Neural cell (in vitro differentiated cells): ENCODE data around the gene RNASE7. TPM values are rescaled to one million over a fixed set of nuclear protein-coding genes. Genes with fewer than 3 reads are reported as not detected.

Source experiments
- H2AFZ ChIP-seq: fragments of 200-600, 300-800 bp; sonication (generic), shearing (Covaris generic); 2 replicates; pipeline ENCODE4 v1.6.0; 2014; ENCODE audit warnings: low read depth, mild to moderate bottlenecking, antibody characterized with exemption, low read length, moderate library complexity
- H3F3A ChIP-seq: fragments of 200-600 bp; shearing (Covaris generic); 2 replicates; pipeline ENCODE4 v1.6.1; 2016; ENCODE audit warnings: mild to moderate bottlenecking, moderate library complexity, mixed read lengths, antibody characterized with exemption, low read length; ENCODE audit not compliant: insufficient read depth, poor library complexity, severe bottlenecking
- H3K27ac ChIP-seq: fragments of 200-600, 300-800 bp; sonication (generic), shearing (Covaris generic); 2 replicates; pipeline ENCODE4 v1.5.1; 2014; ENCODE audit warnings: mild to moderate bottlenecking, low read length, moderate library complexity
- H3K27me3 ChIP-seq: fragments of 300-800, 200-600 bp; sonication (generic), shearing (Covaris generic); 2 replicates; pipeline ENCODE4 v1.6.0; 2014; ENCODE audit warnings: mild to moderate bottlenecking, low read depth, low read length, moderate library complexity; ENCODE audit not compliant: insufficient read depth
- H3K36me3 ChIP-seq: fragments of 300-800, 200-600 bp; sonication (generic), shearing (Covaris generic); 2 replicates; pipeline ENCODE4 v1.5.1; 2014; ENCODE audit warnings: mild to moderate bottlenecking, antibody characterized with exemption, low read length, moderate library complexity; ENCODE audit not compliant: insufficient read depth
- H3K4me2 ChIP-seq: fragments of 300-800, 200-600 bp; sonication (generic), shearing (Covaris generic); 2 replicates; pipeline ENCODE4 v1.6.0; 2014; ENCODE audit warnings: mild to moderate bottlenecking, low read length
- H3K4me3 ChIP-seq: fragments of 300-800, 200-600 bp; sonication (generic), shearing (Covaris generic); 2 replicates; pipeline ENCODE4 v1.5.1; 2014; ENCODE audit warnings: mild to moderate bottlenecking, low read length, moderate library complexity
- H3K79me2 ChIP-seq: fragments of 200-600 bp; shearing (Covaris generic); replicated peaks from 2 replicates; pipeline ENCODE4 v1.6.0; 2014; ENCODE audit warnings: mild to moderate bottlenecking, low read length, moderate library complexity; ENCODE audit not compliant: insufficient read depth
- H3K9ac ChIP-seq: fragments of 300-800, 200-600 bp; sonication (generic), shearing (Covaris generic); 2 replicates; pipeline ENCODE4 v1.6.1; 2016; ENCODE audit warnings: mild to moderate bottlenecking, low read length, mixed read lengths
- H3K9me2 ChIP-seq: fragments of 200-600 bp; shearing (Covaris generic); 2 replicates; pipeline ENCODE4 v1.6.1; 2016; ENCODE audit warnings: mild to moderate bottlenecking, low read length, mixed read lengths; ENCODE audit not compliant: insufficient read depth
- H3K9me3 ChIP-seq: fragments of 200-600, 300-800 bp; sonication (generic), shearing (Covaris generic); 2 replicates; pipeline ENCODE4 v1.6.1; 2016; ENCODE audit warnings: mild to moderate bottlenecking, mixed run types, low read length, moderate library complexity, mixed read lengths
- H4K20me1 ChIP-seq: fragments of 200-600 bp; shearing (Covaris generic); 2 replicates; pipeline ENCODE4 v1.6.1; 2016; ENCODE audit warnings: mild to moderate bottlenecking, mixed run types; ENCODE audit not compliant: insufficient read depth
- EP300 ChIP-seq: fragments of 450-650 bp; conservative IDR thresholded peaks from 2 replicates; pipeline ENCODE4 v1.6.1; 2014; ENCODE audit warnings: antibody characterized with exemption, mild to moderate bottlenecking, moderate library complexity; ENCODE audit not compliant: poor library complexity, severe bottlenecking
- EZH2 ChIP-seq: fragments of 200-600, 300-800 bp; shearing (Covaris generic), sonication (generic); IDR thresholded peaks from 2 replicates; pipeline ENCODE4 v1.6.1; 2014; ENCODE audit warnings: antibody characterized with exemption, low read length, borderline replicate concordance, mild to moderate bottlenecking; ENCODE audit not compliant: insufficient read depth, poor library complexity, severe bottlenecking
- MXI1 ChIP-seq: fragments of 450-650 bp; conservative IDR thresholded peaks from 2 replicates; pipeline ENCODE4 v1.6.1; 2014; ENCODE audit warnings: antibody characterized with exemption, mild to moderate bottlenecking; ENCODE audit not compliant: poor library complexity, severe bottlenecking
- POLR2AphosphoS5 ChIP-seq: IDR thresholded peaks from 2 replicates; pipeline ENCODE4 v1.6.1; 2012
- RAD21 ChIP-seq: fragments of 450-650 bp; conservative IDR thresholded peaks from 2 replicates; pipeline ENCODE4 v1.6.1; 2014; ENCODE audit warnings: antibody characterized with exemption, mild to moderate bottlenecking, moderate library complexity
- SMC3 ChIP-seq: fragments of 450-650 bp; conservative IDR thresholded peaks from 2 replicates; pipeline ENCODE4 v1.6.1; 2014; ENCODE audit warnings: antibody characterized with exemption, mild to moderate bottlenecking, moderate library complexity; ENCODE audit not compliant: poor library complexity
- TAF1 ChIP-seq: IDR thresholded peaks from 2 replicates; pipeline ENCODE4 v1.6.1; 2012; ENCODE audit warnings: low read depth
- polyA plus RNA-seq: library from polyadenylated mRNA; depleted of rRNA; stranded (reverse); fragments of >200 nt; gene quantifications from 2 replicates; pipeline ENCODE4 v1.2.3, GENCODE V29; 2014
- TF ChIP-seq, protein P1 (sequence below): IDR thresholded peaks from 2 replicates; pipeline ENCODE4 v1.6.1; 2012; ENCODE audit warnings: borderline replicate concordance
- TF ChIP-seq, protein P2 (sequence below): fragments of 450-650 bp; IDR thresholded peaks from 2 replicates; pipeline ENCODE4 v1.5.1; 2014; ENCODE audit warnings: antibody characterized with exemption, mild to moderate bottlenecking, moderate library complexity; ENCODE audit not compliant: poor library complexity, severe bottlenecking

Gene RNASE7
- polyA plus RNA-seq, 1 donor from 2014 or later = not detected

DNA sequence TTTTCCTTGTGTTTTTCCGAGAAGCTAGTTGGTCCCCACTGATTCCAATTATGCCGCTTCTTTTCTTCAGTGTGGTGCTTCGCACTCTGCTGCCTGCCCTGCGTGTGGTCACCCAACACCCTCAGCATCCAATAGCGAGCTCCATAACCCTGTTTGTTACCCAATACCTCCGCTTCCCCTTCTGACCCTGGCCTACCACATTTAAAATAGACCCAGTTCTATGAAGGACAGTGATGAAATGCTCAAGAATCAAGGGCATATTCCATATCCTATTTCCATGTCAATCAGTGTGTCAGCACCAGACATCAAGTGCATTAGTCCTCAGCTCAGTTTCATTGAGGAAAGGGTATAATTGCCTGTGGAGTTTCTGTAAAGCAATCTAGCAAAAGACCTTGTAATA, 26.9 kb upstream of the RNASE7 start:
- Histone ChIP-seq H4K20me1 (no peaks in the 10 kb centered on the region), H3K9me2 (no peaks in the 10 kb centered on the region), H2AFZ (no peak overlapping the region), H3K27ac (peak overlapping the region; percentile 62), H3K4me3 (peak overlapping the region; percentile 43), H3K79me2 (no peaks in the 10 kb centered on the region), H3K9me3 (no peaks in the 10 kb centered on the region), H3K9ac (peak overlapping the region; percentile 10), H3F3A (no peaks in the 10 kb centered on the region), H3K36me3 (no peaks in the 10 kb centered on the region), H3K27me3 (no peaks in the 10 kb centered on the region), H3K4me2 (peak overlapping the region; percentile 40)
- TF ChIP-seq RAD21 (no peak), EP300 (peak; percentile 52)
- TF ChIP-seq, protein P1, sequence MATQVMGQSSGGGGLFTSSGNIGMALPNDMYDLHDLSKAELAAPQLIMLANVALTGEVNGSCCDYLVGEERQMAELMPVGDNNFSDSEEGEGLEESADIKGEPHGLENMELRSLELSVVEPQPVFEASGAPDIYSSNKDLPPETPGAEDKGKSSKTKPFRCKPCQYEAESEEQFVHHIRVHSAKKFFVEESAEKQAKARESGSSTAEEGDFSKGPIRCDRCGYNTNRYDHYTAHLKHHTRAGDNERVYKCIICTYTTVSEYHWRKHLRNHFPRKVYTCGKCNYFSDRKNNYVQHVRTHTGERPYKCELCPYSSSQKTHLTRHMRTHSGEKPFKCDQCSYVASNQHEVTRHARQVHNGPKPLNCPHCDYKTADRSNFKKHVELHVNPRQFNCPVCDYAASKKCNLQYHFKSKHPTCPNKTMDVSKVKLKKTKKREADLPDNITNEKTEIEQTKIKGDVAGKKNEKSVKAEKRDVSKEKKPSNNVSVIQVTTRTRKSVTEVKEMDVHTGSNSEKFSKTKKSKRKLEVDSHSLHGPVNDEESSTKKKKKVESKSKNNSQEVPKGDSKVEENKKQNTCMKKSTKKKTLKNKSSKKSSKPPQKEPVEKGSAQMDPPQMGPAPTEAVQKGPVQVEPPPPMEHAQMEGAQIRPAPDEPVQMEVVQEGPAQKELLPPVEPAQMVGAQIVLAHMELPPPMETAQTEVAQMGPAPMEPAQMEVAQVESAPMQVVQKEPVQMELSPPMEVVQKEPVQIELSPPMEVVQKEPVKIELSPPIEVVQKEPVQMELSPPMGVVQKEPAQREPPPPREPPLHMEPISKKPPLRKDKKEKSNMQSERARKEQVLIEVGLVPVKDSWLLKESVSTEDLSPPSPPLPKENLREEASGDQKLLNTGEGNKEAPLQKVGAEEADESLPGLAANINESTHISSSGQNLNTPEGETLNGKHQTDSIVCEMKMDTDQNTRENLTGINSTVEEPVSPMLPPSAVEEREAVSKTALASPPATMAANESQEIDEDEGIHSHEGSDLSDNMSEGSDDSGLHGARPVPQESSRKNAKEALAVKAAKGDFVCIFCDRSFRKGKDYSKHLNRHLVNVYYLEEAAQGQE = peak; percentile 28

DNA sequence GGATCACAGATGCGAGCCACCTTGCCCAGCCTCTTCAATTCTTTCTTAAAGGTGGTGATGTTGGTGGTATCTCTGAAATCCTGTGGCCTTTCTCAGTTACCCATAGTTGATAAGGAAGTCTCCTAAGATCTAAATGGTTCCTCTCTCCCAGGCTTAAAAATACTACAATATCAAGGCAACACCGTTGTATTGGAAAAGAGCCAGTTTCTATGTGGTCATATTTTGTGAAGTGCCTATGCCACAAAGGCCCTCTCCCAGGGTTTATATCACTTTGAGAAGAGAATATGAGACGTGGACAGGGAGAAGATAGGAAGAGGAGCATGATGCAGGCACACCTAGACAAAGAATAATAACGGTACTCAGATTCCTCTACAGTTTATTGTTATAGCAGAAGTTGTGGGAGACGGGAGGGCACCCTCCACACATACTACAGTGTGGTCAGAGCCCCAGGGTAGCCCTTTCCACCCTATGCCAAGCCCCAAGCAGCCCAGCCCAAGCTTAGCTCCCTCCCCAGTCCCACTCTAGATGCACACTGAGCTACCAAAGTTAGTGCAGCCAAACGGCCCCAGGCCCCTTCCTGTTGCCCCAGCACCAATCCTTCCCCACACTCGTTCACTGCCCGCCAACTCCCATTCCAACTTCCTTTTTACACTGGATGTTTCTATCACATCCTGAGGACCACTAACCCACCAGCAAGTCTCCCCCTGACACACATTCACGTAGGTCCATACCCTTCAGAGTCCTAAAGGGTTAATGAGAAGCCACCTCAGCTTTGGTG, 25.6 kb upstream of the RNASE7 start:
- Histone ChIP-seq H3K79me2 (no peaks in the 10 kb centered on the region), H3K27ac (no peak overlapping the region), H4K20me1 (no peaks in the 10 kb centered on the region), H3K4me3 (no peak overlapping the region), H3K36me3 (no peaks in the 10 kb centered on the region), H3K27me3 (no peaks in the 10 kb centered on the region), H3F3A (no peaks in the 10 kb centered on the region), H3K4me2 (no peak overlapping the region), H3K9me2 (no peaks in the 10 kb centered on the region), H2AFZ (no peak overlapping the region), H3K9ac (no peak overlapping the region), H3K9me3 (no peaks in the 10 kb centered on the region)
- TF ChIP-seq EP300 (no peak), TAF1 (no peak), MXI1 (no peak), EZH2 (no peak), SMC3 (no peak), RAD21 (no peak), POLR2AphosphoS5 (no peak)
- TF ChIP-seq, protein P2, sequence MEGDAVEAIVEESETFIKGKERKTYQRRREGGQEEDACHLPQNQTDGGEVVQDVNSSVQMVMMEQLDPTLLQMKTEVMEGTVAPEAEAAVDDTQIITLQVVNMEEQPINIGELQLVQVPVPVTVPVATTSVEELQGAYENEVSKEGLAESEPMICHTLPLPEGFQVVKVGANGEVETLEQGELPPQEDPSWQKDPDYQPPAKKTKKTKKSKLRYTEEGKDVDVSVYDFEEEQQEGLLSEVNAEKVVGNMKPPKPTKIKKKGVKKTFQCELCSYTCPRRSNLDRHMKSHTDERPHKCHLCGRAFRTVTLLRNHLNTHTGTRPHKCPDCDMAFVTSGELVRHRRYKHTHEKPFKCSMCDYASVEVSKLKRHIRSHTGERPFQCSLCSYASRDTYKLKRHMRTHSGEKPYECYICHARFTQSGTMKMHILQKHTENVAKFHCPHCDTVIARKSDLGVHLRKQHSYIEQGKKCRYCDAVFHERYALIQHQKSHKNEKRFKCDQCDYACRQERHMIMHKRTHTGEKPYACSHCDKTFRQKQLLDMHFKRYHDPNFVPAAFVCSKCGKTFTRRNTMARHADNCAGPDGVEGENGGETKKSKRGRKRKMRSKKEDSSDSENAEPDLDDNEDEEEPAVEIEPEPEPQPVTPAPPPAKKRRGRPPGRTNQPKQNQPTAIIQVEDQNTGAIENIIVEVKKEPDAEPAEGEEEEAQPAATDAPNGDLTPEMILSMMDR = no peak
- TF ChIP-seq, protein P1 = no peak
